H9 (cell line): ENCODE data around the gene GAS6. TPM values are rescaled to one million over a fixed set of nuclear protein-coding genes. Genes with fewer than 3 reads are reported as not detected.
A peak's percentile ranks its signal among the peaks of the same experiment; 100 is the strongest.

Source experiments
- DNase-seq: peaks from one replicate; pipeline ENCODE4 v3.0.0-alpha.2; 2017
- H2AFZ ChIP-seq: one replicate; pipeline ENCODE4 v1.6.1; 2013; ENCODE audit warnings: mild to moderate bottlenecking, low read length, control low read depth, moderate library complexity
- H2AK5ac ChIP-seq: 2 replicates; pipeline ENCODE4 v1.6.1; 2013; ENCODE audit warnings: low read length, control low read depth, mixed read lengths; ENCODE audit not compliant: insufficient read length
- H2BK120ac ChIP-seq: one replicate; pipeline ENCODE4 v1.6.1; 2013; ENCODE audit warnings: low read depth, mild to moderate bottlenecking, low read length, control low read depth, inconsistent platforms; ENCODE audit not compliant: poor library complexity, severe bottlenecking
- H2BK12ac ChIP-seq: 2 replicates; pipeline ENCODE4 v1.6.1; 2013; ENCODE audit warnings: low read length, control low read depth, mixed read lengths, low read depth; ENCODE audit not compliant: insufficient read length
- H2BK15ac ChIP-seq: 2 replicates; pipeline ENCODE4 v1.6.1; 2013; ENCODE audit warnings: low read depth, low read length, control low read depth
- H2BK20ac ChIP-seq: one replicate; pipeline ENCODE4 v1.6.1; 2013; ENCODE audit warnings: low read depth, mild to moderate bottlenecking, low read length, control low read depth, inconsistent platforms; ENCODE audit not compliant: poor library complexity, severe bottlenecking
- H2BK5ac ChIP-seq: 2 replicates; pipeline ENCODE4 v1.6.1; 2013; ENCODE audit warnings: low read length, control low read depth, mixed read lengths; ENCODE audit not compliant: insufficient read length
- H3K14ac ChIP-seq: 2 replicates; pipeline ENCODE4 v1.6.1; 2013; ENCODE audit warnings: low read length, control low read depth; ENCODE audit not compliant: insufficient read depth
- H3K18ac ChIP-seq: 2 replicates; pipeline ENCODE4 v1.6.1; 2013; ENCODE audit warnings: low read depth, mild to moderate bottlenecking, mixed read lengths, low read length, control low read depth; ENCODE audit not compliant: insufficient read length
- H3K23ac ChIP-seq: 2 replicates; pipeline ENCODE4 v1.6.1; 2013; ENCODE audit warnings: low read length, control low read depth, mixed read lengths, low read depth; ENCODE audit not compliant: insufficient read length
- H3K23me2 ChIP-seq: 2 replicates; pipeline ENCODE4 v1.6.1; 2013; ENCODE audit warnings: low read depth, mild to moderate bottlenecking, mixed read lengths, low read length, control low read depth; ENCODE audit not compliant: insufficient read length, poor library complexity, severe bottlenecking
- H3K27ac ChIP-seq: 2 replicates; pipeline ENCODE4 v1.5.1; 2013; ENCODE audit warnings: low read length, control low read depth, mixed read lengths, low read depth; ENCODE audit not compliant: insufficient read length
- H3K27me3 ChIP-seq: 2 replicates; pipeline ENCODE4 v1.6.1; 2013; ENCODE audit warnings: low read length, control low read depth, inconsistent platforms; ENCODE audit not compliant: insufficient read depth
- H3K4ac ChIP-seq: 2 replicates; pipeline ENCODE4 v1.6.1; 2013; ENCODE audit warnings: low read depth, mild to moderate bottlenecking, control low read depth, inconsistent platforms, low read length, moderate library complexity
- H3K4me1 ChIP-seq: 2 replicates; pipeline ENCODE4 v1.6.1; 2013; ENCODE audit warnings: low read length, control low read depth, inconsistent platforms; ENCODE audit not compliant: insufficient read depth
- H3K4me2 ChIP-seq: 2 replicates; pipeline ENCODE4 v1.6.1; 2013; ENCODE audit warnings: low read length, control low read depth, mixed read lengths; ENCODE audit not compliant: insufficient read length, insufficient read depth
- H3K56ac ChIP-seq: 2 replicates; pipeline ENCODE4 v1.6.1; 2013; ENCODE audit warnings: low read depth, mild to moderate bottlenecking, mixed read lengths, low read length, control low read depth; ENCODE audit not compliant: insufficient read length
- H3K79me1 ChIP-seq: 2 replicates; pipeline ENCODE4 v1.6.1; 2013; ENCODE audit warnings: low read depth, mild to moderate bottlenecking, moderate library complexity, low read length, control low read depth, inconsistent platforms; ENCODE audit not compliant: insufficient read depth, poor library complexity, severe bottlenecking
- H3K79me2 ChIP-seq: 2 replicates; pipeline ENCODE4 v1.6.1; 2013; ENCODE audit warnings: low read length, control low read depth, inconsistent platforms; ENCODE audit not compliant: insufficient read depth
- H3K9ac ChIP-seq: 2 replicates; pipeline ENCODE4 v1.6.1; 2013; ENCODE audit warnings: low read length, control low read depth, mixed read lengths; ENCODE audit not compliant: insufficient read length; ENCODE audit errors: extremely low read depth
- H3K9me3 ChIP-seq: one replicate; pipeline ENCODE4 v1.6.1; 2013; ENCODE audit warnings: low read depth, low read length, inconsistent platforms; ENCODE audit not compliant: control insufficient read depth
- H3T11ph ChIP-seq: one replicate; pipeline ENCODE4 v1.6.1; 2013; ENCODE audit warnings: mild to moderate bottlenecking, low read length, control low read depth, inconsistent platforms
- H4K20me1 ChIP-seq: one replicate; pipeline ENCODE4 v1.6.1; 2013; ENCODE audit not compliant: control insufficient read depth, insufficient read length, insufficient read depth
- H4K5ac ChIP-seq: 2 replicates; pipeline ENCODE4 v1.6.1; 2013; ENCODE audit warnings: low read depth, mild to moderate bottlenecking, mixed read lengths, low read length, control low read depth; ENCODE audit not compliant: insufficient read length
- H4K8ac ChIP-seq: replicated peaks from 2 replicates; pipeline ENCODE4 v1.6.1; 2013; ENCODE audit warnings: low read length, control low read depth, mixed read lengths, low read depth; ENCODE audit not compliant: insufficient read length
- H4K91ac ChIP-seq: 2 replicates; pipeline ENCODE4 v1.6.1; 2013; ENCODE audit warnings: low read depth, mild to moderate bottlenecking, moderate library complexity, mixed read lengths, low read length, control low read depth; ENCODE audit not compliant: insufficient read length
- H3K27ac Mint-ChIP-seq, 3 experiments: 2 replicates in 2 of 3; 3 replicates in 1 of 3; pipeline ENCODE4 v1.8.0; 2020 to 2021; ENCODE audit warnings: mixed read lengths in 3 of 3, mild to moderate bottlenecking in 1 of 3, moderate library complexity in 1 of 3
- H3K27me3 Mint-ChIP-seq: 2 replicates; pipeline ENCODE4 v1.8.0; 2021; ENCODE audit warnings: low read depth, mild to moderate bottlenecking, moderate library complexity, mixed read lengths
- H3K36me3 Mint-ChIP-seq, 3 experiments: 2 replicates in 2 of 3; 3 replicates in 1 of 3; pipeline ENCODE4 v1.8.0; 2020 to 2021; ENCODE audit warnings: low read depth in 3 of 3, mixed read lengths in 3 of 3; ENCODE audit not compliant: insufficient read depth in 1 of 3
- H3K4me1 Mint-ChIP-seq, 2 experiments: 2 replicates each; pipeline ENCODE4 v1.8.0; 2020; ENCODE audit warnings: mixed read lengths in 2 of 2
- H3K4me3 Mint-ChIP-seq, 2 experiments: 2 replicates in 1 of 2; 3 replicates in 1 of 2; pipeline ENCODE4 v1.8.0; 2020 to 2021; ENCODE audit warnings: mild to moderate bottlenecking in 2 of 2, mixed read lengths in 2 of 2, moderate library complexity in 1 of 2
- H3K9me3 Mint-ChIP-seq, 2 experiments: 2 replicates in 1 of 2; 3 replicates in 1 of 2; pipeline ENCODE4 v1.8.0; 2020; ENCODE audit warnings: mild to moderate bottlenecking in 2 of 2, mixed read lengths in 2 of 2, moderate library complexity in 1 of 2
- CTCF ChIP-seq: fragments of 200-600 bp; sonication (generic); conservative IDR thresholded peaks from 3 replicates; pipeline ENCODE4 v1.8.0; 2021; ENCODE audit warnings: antibody characterized with exemption, mild to moderate bottlenecking
- WGBS: extraction: QIAGEN DNeasy Blood & Tissue Kit; methylation state at CpG from one replicate; pipeline ENCODE4 v1.1.7; 2013; ENCODE audit warnings: missing lambda C conversion rate, low lambda C conversion rate, mixed read lengths; ENCODE audit not compliant: insufficient read length; ENCODE audit errors: extremely low coverage; 5-methylcytosine and 5-hydroxymethylcytosine counted together
- total RNA-seq: library from RNA; stranded (reverse); gene quantifications from 2 replicates; pipeline ENCODE4 v1.2.1, GENCODE V29; 2021

GAS6 gene
- total RNA-seq, 1 experiment from 2014 or later, result 20.5 TPM

GRCh38 chr13:113907635-113908617, 44.0 kb upstream of the GAS6 start:
- no peak overlapping the region for H3K27ac ChIP-seq

More at GRCh38 chr13:113907635-113908617, 44.0 kb upstream of the GAS6 start:
- Histone ChIP-seq H3K79me2 (no peaks in the 10 kb centered on the region), H3T11ph (no peak overlapping the region), H3K9me3 (no peaks in the 10 kb centered on the region), H3K18ac (no peak overlapping the region), H3K23me2 (no peaks in the 10 kb centered on the region), H2BK5ac (no peak overlapping the region), H4K5ac (no peak overlapping the region), H4K20me1 (no peaks in the 10 kb centered on the region), H2BK15ac (no peak overlapping the region; the same call in 1 of the 2 replicates), H3K14ac (peak overlapping the region; percentile 24; the same call in 1 of the 2 replicates), H2BK12ac (no peak overlapping the region), H2BK20ac (no peak overlapping the region), H4K91ac (no peak overlapping the region), H3K4me1 (no peaks in the 10 kb centered on the region; the same call in 1 of the 2 replicates), H3K9ac (no peak overlapping the region), H2BK120ac (no peak overlapping the region), H3K4me2 (no peak overlapping the region), H2AK5ac (no peak overlapping the region), H4K8ac (no peak overlapping the region), H3K23ac (no peak overlapping the region), H3K79me1 (no peaks in the 10 kb centered on the region), H3K4ac (no peak overlapping the region), H2AFZ (no peak overlapping the region), H3K27me3 (no peaks in the 10 kb centered on the region), H3K56ac (no peak overlapping the region)
- Mint-ChIP-seq H3K9me3 (peaks cover 0 to 4% of the 10 kb centered on the region in 2 experiments; a peak in 1 of 5 replicates), H3K27me3 (peaks cover 6% of the 10 kb centered on the region), H3K27ac (peak overlapping the region in 1 of 3 experiments; percentile 4; a peak in 1 of 7 replicates), H3K4me3 (no peak overlapping the region), H3K4me1 (peaks cover 16 to 24% of the 10 kb centered on the region in 2 experiments), H3K36me3 (peaks cover 0 to 3% (median 0%) of the 10 kb centered on the region in 3 experiments; a peak in 2 of 7 replicates)
- no peak for TF ChIP-seq CTCF
- no CpG with 5 or more reads among the region's 17 CpGs for WGBS
- no peak for DNase-seq
